Stimulated activated CD8-positive, alpha-beta memory T cell treated with anti-CD3 and anti-CD28 coated beads, Interleukin-4, amount 100 ng/mL, for 4 hours (primary cell): ENCODE measurements around the gene ATG4B.
"Not testable (repeated sequence)": the region's sequence is repeated elsewhere in the genome, so short reads cannot be mapped to it uniquely, and the experiment has no call there.

Experiments
- DNase-seq, 2 donors: peaks; one replicate each; pipeline ENCODE4 v3.0.0-alpha.2; 2020; ENCODE audit warnings: low read depth in 2 of 2, low spot score in 1 of 2

The ATG4B gene

DNA sequence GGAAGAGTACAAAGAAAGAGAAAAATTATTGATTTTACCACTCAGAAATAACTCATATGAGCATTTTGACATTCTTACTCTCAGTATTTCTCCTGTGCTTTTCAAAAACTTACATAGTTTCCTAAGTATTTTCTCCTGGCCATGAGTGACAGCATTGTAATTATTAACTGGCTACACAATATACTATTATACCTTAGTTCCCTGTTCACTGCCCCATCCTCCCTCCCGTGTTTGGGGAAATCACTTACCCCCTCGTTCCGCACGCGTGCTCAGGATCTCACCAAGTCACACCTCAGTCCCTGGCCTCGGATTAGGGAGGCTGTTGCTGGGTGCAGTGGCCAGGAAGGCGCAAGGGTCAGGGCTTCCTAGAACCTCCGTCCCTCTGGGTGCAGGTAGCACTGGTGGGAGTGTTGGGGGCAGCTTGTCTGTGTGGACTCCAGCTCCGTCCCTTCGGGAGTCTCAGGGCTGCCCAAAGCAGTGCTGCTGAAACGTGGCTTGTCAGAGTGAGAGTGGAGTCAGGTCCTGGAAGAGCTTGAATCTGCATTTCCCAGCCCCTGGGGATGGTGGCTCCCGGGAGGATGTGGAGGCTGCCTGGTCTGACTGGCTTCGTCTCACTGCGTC, 23.2 kb downstream of the ATG4B start:
- DNase-seq = no peak

- not testable (repeated sequence) for DNase-seq
Observed at GRCh38 chr2:241662731-241663130, 25.2 kb downstream of the ATG4B start.

- DNase-seq = no peak
Observed at GRCh38 chr2:241665731-241666440, 28.4 kb downstream of the ATG4B start.

GRCh38 chr2:241666627-241667400, 29.3 kb downstream of the ATG4B start:
- no peak for DNase-seq

DNA sequence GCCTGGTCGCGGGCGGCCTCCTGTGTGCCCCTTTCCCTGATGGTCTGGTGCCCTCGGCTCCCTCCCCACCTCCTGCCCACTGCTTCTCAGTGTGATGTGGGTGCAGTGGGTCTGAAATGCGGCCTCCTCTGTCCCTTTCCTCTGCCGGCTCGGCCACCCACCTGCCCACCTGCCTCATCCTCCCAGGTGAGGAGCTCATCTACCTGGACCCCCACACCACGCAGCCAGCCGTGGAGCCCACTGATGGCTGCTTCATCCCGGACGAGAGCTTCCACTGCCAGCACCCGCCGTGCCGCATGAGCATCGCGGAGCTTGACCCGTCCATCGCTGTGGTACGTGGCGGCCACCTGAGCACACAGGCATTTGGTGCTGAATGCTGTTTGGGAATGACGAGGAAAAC, 30.9 kb downstream of the ATG4B start:
- DNase-seq = no peak

DNA sequence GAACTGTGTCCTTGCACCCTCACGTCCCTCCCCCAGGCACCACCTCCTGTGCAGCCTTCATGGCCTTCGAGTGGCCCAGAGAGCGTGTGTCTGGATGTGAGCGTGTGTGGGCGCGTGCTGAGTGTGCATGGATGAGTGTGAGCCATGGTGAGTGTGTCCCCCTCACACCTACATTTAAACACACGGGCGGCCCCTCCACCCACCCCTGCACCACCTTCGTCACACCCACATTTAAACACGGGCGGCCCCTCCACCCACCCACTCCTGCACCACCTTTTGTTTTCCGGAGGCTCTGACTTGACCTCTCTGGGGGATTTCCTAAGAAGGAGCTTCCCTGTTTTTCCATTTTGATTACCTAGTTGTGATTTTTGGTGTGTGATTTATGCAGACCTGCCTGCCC, 31.3 kb downstream of the ATG4B start:
- no peak for DNase-seq

DNA sequence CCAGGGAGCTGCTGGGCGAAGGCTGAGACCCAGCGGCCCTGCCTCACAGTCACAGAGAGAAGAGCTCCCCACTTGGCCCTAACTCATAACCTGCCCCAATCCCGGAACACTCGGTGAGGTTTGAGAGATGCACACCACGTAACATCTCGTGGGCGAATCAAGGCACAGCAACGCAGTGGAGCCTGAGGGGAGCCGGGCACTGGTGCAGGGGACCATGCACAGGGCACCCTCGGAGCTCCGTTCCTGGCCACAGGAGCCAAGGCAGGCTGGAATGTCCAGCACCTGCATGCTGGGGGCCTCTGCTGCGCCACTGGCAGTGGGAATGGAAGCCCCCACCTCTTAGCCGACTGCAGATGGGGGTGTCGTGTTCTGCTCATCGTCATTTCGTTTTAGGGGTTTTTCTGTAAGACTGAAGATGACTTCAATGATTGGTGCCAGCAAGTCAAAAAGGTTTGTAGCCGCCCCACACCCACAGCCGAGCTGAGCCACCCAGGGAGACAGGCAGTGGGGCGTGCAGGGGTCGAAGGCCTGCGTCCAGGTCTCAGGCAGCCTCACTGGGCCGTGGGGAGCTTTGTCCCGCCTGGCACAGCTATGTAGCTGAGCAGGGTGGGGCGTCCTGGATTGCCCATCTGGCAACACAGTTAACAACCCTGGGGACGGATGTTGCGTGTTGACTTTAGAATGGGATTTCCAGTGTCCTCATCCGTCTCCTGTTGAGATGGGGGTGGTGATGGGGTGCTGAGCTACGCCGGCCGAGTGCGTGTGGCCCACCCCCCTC, 33.0 kb downstream of the ATG4B start:
- no peak for DNase-seq

GRCh38 chr2:241671457-241672240, 34.2 kb downstream of the ATG4B start:
- no peak for DNase-seq

GRCh38 chr2:241672243-241673188, 35.0 kb downstream of the ATG4B start:
- DNase-seq = no peak

DNA sequence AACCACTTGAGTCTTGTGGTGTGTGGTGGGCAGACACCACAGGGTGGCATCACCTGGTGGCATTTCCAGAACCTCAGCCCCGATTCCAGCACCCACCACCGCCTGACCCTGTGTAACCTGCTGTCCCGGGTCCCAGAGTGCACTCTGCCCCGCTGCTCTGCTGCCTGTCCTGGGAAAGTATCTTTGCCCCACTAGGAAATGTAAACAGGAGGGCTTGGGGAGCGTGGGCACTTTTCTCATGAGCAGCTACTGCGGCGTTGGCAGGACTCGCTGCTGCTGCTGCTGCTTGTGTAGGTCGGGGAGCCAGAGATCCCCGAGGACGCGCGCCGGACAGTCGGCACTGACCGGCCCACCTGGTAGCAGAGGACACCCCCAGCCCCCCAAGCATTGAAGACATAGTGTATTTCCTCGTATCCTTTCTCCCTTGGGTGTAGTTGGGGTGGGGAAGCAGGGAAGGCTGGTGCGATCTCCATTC, 35.7 kb downstream of the ATG4B start:
- DNase-seq = no peak

DNA sequence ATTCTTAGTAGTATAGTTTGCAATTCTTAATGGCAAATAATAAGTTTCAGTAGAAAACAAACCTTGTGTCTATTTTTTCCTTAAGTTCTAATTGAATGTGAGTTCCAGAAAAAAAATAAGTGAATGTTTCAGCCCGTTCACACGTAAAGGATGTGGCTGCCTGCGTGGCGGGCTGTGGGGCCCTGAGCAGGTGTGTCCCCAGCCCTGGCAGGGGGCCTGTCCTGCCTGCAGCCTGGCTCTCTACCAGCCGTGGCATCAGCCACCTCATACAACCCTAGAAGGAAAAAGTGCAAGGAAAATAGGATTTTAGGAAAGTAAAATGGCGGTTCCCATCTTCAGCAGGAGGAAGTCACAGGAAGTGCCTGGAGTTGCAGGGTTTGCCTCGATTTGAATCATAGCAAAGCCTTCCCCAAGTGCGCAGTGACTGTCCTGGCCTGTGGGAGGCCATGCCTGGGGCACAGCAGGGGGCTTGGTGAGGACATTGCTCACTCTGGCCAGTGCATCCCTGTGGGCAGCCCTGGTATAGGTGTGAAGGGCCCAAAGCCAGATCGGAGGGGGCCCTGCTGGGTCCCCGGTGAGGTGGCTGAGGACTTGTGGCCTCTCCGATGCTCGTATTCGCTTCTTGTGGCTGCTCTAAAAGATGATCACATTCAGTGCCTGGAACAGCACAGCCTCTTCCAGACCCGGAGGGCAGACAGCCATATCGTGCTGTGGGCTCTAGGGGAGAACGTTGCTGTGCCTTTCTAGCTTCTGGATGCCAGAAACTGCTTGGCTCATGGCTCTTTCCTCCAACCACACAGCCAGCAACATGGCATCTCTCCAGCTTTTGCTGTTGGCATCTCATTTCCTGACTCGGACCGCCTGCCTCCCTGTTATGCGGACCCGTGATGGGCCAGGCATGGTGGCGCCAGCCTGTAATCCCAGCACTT, 36.6 kb downstream of the ATG4B start:
- no peak for DNase-seq

GRCh38 chr2:241675885-241676284, 38.4 kb downstream of the ATG4B start:
- DNase-seq = no peak

- DNase-seq = no peak
Observed at GRCh38 chr2:241676665-241677064, 39.2 kb downstream of the ATG4B start.

GRCh38 chr2:241677392-241677791, 39.9 kb downstream of the ATG4B start:
- no peak for DNase-seq

DNA sequence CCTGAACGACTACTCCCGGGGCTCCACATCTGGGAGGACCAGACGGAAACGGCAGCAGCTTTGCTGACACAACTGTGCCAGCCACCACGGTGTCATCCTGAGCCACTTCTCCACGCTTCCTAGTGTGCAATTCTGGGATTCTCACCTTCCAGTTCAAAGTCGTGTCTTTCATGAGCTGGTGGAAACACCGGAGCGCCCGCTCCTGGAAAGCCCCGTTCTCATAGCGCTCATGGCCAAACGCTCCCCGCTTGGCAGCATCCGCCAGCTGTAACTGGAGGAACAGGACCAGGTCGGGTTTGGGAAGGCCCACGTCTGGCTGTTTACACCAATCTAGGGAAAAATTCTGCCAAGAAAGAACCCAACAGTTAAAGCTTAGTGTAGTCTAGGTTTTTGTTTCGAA, 40.8 kb downstream of the ATG4B start:
- DNase-seq = no peak

DNA sequence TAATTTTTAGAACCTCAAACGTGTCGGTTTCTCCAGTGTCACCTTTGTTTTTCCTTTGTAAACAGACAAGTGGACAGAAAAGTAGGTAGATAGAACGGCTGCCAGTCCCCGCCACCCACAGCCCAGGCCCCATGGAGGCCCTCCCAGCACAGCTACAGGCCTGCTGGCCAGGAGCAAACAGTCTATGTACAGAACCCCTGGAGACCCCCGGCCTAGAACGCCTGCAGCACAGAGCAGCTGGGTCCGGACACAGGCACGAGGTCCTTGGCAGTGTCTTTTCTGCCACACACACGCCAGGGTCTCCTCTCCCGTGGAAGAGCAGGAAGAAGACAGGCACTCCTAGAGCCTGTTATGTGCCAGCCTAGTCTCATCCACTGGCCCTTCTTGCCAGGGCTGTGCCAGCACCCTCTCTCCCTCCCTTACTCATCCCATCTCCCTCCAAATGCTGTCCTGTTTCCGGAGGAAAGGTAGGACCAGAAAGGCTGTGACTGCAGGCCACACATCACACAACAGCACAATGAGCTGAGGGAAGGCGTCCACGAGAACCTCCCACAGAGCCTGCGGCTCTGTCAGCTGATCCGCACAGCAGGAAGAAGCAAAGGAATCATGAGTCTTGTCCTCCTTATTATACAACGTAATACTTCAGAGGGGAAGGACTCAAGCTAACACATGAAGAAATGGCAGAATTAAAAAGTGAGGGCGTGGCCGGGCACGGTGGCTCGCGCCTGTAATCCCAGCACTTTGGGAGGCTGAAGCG, 41.5 kb downstream of the ATG4B start:
- no peak for DNase-seq

GRCh38 chr2:241680044-241680443, 42.6 kb downstream of the ATG4B start:
- DNase-seq = no peak
